ENCODE measurements around the gene P4HTM.

P4HTM gene

GRCh38 chr3:48989796-48990635 lies at the start of gene P4HTM:
Gene P4HTM (plus strand): TSS chr3:48990241. CDS start chr3:48990257, 16 bp downstream.
- peak; percentile 88 for DNase-seq

- DNase-seq, result no peak
Observed at GRCh38 chr3:48945432-48945831, 44.6 kb upstream of the P4HTM start.

- no peak for DNase-seq
Observed at GRCh38 chr3:48945891-48946549, 44.0 kb upstream of the P4HTM start.

GRCh38 chr3:48949376-48949717 lies 40.7 kb upstream of the P4HTM start:
- DNase-seq, result no peak

- DNase-seq, result no peak
Observed at GRCh38 chr3:48950051-48950450, 40.0 kb upstream of the P4HTM start.

GRCh38 chr3:48951764-48952163 lies 38.3 kb upstream of the P4HTM start:
- DNase-seq, result no peak

GRCh38 chr3:48952510-48953118 lies 37.4 kb upstream of the P4HTM start:
- no peak for DNase-seq

- DNase-seq, result no peak
Observed at GRCh38 chr3:48957006-48957705, 32.9 kb upstream of the P4HTM start.

GRCh38 chr3:48960841-48961413 lies 29.1 kb upstream of the P4HTM start:
- no peak for DNase-seq

- no peak for DNase-seq
Observed at GRCh38 chr3:48962340-48962739, 27.7 kb upstream of the P4HTM start.

GRCh38 chr3:48962939-48963338 lies 27.1 kb upstream of the P4HTM start:
- no peak for DNase-seq

GRCh38 chr3:48963591-48963990 lies 26.4 kb upstream of the P4HTM start:
- no peak for DNase-seq

GRCh38 chr3:48966367-48966766 lies 23.7 kb upstream of the P4HTM start:
- DNase-seq, result no peak

- no peak for DNase-seq
Observed at GRCh38 chr3:48966876-48967361, 23.1 kb upstream of the P4HTM start.

- DNase-seq, result no peak
Observed at GRCh38 chr3:48970586-48970985, 19.5 kb upstream of the P4HTM start.

GRCh38 chr3:48974076-48974864 lies 15.8 kb upstream of the P4HTM start:
- no peak for DNase-seq

GRCh38 chr3:48979451-48979850 lies 10.6 kb upstream of the P4HTM start:
- DNase-seq, result no peak

GRCh38 chr3:48980295-48980694 lies 9.7 kb upstream of the P4HTM start:
- no peak for DNase-seq

- no peak for DNase-seq
Observed at GRCh38 chr3:48982016-48982415, 8.0 kb upstream of the P4HTM start.

GRCh38 chr3:48982686-48983085 lies 7.4 kb upstream of the P4HTM start:
- no peak for DNase-seq

GRCh38 chr3:48983096-48983495 lies 6.9 kb upstream of the P4HTM start:
- no peak for DNase-seq

GRCh38 chr3:48984663-48985062 lies 5.4 kb upstream of the P4HTM start:
- peak; percentile 10 for DNase-seq
